Astrocyte of the spinal cord (primary cell): ENCODE results near the gene CETP.

Experiments
- DNase-seq: peaks from one replicate; pipeline ENCODE4 v3.0.0; 2011; ENCODE audit warnings: low read depth, low spot score
- H3K4me3 ChIP-seq: 2 replicates; pipeline ENCODE4 v1.5.1; 2011; ENCODE audit warnings: low read depth, mild to moderate bottlenecking, low read length, moderate library complexity
- CTCF ChIP-seq: IDR thresholded peaks from 2 replicates; pipeline ENCODE4 v1.5.1; 2012; ENCODE audit warnings: low read depth, mild to moderate bottlenecking, low read length, inconsistent platforms
- in situ Hi-C: cut with HindIII; loops from 2 replicates; pipeline ENCODE4 v1.10.0; 2017; ENCODE audit warnings: low sequenced_read_pairs

Gene CETP

DNA sequence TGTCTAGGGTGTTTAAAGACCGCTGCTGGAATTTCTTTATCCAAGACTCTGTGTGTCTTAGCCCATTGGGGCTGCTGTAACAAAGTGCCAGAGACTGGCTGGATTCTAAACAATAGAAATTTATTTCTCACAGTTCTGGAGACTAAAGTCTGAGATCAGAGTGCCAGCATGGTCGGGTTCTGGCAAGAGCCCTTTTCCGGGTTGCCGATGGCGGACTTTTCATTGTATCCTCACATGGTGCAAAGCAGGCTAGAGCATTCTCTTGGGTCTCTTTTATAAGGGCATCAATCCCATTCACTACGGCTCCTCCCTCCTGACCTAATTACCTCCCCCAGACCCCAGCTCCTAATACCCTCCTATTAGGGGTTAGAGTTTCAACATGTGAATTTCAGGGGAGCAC, 37.1 kb downstream of the CETP start:
- no peak for DNase-seq
- no peak overlapping the region for H3K4me3 ChIP-seq
- in situ Hi-C loops, result no loop called here
- TF ChIP-seq CTCF, result no peak

- H3K4me3 ChIP-seq, result no peak overlapping the region
- no peak for DNase-seq
- no peak for TF ChIP-seq CTCF
- in situ Hi-C loops, result no loop called here
These were observed 37.9 kb downstream of the CETP start for GRCh38 chr16:56999409-57000270.

DNA sequence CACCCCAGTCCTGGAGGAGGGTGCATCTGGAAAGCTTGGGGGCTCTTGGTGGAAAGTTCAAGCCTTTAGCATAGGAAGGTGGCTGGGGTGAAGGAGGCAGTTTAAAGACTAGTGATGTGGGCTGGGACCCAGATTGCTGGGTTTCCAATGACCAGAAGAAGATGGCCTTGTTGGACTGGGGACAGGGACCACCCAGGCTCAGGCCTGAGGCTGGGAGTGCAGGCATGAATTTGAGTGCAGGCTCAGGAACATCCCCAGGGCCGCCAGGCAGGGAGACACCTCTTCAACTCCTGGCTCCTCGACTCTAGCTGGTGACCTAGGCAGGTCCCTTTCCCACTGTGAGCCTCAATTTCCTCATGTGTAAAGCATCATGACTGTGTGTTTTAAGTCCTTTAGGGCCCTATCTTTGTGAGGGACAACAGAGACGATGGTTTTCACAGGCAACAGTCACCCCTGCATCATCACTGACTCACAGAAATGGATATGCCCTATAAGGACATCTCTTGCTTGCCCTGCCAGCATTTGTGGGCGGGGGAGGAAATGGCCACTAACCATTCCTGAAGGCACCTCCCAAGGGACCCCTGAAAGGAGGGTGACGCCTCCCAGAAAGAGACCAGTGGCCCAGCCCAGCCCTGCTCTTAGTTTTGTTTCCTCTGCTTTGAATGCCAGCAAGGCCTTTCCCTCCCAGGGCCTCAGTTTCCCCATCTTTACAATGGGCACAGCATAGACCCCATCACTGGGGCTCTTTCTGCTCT, 38.7 kb downstream of the CETP start:
- peak; percentile 94 for DNase-seq
- in situ Hi-C loops, result no loop called here
- H3K4me3 ChIP-seq, result no peak overlapping the region

DNA sequence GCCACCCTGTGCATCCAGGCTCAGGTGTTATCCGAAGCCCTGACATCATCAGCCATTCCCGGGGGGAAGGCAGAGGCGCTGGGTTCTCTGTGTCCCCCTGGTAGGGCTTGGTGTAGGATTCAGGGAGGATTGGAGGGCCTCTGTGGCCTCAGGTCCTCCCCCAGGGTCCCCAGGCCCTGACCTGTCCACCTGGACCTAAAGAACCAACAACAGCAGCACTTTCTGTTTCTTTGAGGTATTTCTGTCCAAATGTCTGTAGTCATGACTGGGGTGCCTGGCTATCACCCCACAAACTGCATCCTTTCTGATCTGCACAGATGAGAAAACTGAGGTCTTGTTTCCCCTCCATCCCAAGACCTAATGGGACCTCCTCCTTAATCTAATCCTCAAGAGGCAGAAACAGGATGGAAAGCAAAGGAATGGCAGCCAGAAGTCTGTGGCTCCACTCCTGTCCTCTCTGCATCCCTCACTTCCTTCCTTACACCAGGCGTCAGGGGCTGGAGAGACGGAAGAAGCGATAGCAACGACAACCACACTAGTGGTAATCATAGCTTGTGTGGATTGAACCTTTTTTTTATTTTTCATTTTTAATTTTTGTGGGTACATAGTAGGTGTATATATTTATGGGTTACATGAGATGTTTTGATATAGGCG, 39.4 kb downstream of the CETP start:
- in situ Hi-C loops, result no loop called here
- TF ChIP-seq CTCF, result no peak
- no peak for DNase-seq
- H3K4me3 ChIP-seq, result no peak overlapping the region

More for the DNA sequence above, 38.7 kb downstream of the CETP start:
- TF ChIP-seq CTCF, result no peak

DNA sequence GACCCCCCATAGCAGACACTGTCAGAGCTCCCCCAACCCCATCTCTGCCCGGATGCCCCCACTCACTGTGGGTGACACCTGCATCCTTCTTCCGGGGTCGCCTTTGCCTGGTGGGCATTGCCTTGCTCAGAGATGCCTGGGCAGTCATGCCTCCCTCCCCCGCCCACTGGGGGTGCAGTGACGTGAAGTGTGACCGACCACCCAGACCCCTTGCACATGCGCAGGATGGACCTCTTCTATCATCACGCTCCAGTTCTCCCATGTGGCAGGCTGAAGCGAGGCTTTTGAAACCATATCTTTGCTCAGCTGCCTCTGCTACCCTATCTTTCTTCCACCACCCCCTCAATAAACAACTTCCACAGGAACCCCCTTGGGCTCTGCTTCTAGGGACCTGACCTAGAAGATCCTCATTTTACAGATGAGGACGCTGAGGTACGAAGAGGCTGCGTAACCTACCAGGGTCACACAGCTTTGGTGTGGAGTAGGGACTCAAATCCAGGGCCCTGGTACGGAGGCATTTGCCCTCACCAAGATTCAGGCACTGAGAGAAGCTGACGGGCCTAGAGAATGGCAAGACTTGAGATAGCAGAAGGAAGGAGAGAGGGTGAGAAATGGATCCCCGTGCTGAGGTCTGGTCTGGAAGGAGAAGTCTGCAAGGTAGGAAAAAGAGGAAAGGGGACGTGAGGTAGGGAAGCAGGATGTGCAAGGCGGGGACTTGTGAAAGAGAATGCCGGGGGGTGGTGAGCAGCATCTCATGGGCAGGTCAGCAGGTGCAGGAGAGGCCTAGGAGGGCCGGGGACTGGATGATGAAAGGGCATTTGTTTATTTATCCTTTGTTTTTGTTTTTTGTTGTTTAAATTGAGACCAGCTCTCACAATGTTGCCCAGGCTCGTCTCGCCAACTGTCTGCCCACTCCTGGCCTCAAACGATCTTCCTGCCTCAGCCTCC, 42.0 kb downstream of the CETP start:
- no peak for DNase-seq
- no peak overlapping the region for H3K4me3 ChIP-seq
- in situ Hi-C loops, result no loop called here
- no peak for TF ChIP-seq CTCF
